Gastroesophageal sphincter (tissue), 3 donors: Measurements from ENCODE around the gene TBC1D20.

Experiments
- CTCF ChIP-seq, 4 experiments: fragments of 200-600 bp in 2 of 4; fragments of 450-650 bp in 2 of 4; sonication (generic) in 1 of 4; IDR thresholded peaks; one replicate each; pipeline ENCODE4 v1.5.1; 2017 to 2019; ENCODE audit warnings: antibody characterized with exemption in 4 of 4, mild to moderate bottlenecking in 2 of 4, moderate library complexity in 2 of 4
- POLR2A ChIP-seq, 2 donors: fragments of 450-650 bp; IDR thresholded peaks; one replicate each; pipeline ENCODE4 v1.6.1; 2017; ENCODE audit warnings: antibody characterized with exemption in 2 of 2, mild to moderate bottlenecking in 2 of 2, moderate library complexity in 1 of 2
- POLR2AphosphoS5 ChIP-seq: sonication (generic); formaldehyde crosslinking; IDR thresholded peaks from one replicate; pipeline ENCODE4 v1.6.1; 2017; ENCODE audit warnings: antibody characterized with exemption

DNA sequence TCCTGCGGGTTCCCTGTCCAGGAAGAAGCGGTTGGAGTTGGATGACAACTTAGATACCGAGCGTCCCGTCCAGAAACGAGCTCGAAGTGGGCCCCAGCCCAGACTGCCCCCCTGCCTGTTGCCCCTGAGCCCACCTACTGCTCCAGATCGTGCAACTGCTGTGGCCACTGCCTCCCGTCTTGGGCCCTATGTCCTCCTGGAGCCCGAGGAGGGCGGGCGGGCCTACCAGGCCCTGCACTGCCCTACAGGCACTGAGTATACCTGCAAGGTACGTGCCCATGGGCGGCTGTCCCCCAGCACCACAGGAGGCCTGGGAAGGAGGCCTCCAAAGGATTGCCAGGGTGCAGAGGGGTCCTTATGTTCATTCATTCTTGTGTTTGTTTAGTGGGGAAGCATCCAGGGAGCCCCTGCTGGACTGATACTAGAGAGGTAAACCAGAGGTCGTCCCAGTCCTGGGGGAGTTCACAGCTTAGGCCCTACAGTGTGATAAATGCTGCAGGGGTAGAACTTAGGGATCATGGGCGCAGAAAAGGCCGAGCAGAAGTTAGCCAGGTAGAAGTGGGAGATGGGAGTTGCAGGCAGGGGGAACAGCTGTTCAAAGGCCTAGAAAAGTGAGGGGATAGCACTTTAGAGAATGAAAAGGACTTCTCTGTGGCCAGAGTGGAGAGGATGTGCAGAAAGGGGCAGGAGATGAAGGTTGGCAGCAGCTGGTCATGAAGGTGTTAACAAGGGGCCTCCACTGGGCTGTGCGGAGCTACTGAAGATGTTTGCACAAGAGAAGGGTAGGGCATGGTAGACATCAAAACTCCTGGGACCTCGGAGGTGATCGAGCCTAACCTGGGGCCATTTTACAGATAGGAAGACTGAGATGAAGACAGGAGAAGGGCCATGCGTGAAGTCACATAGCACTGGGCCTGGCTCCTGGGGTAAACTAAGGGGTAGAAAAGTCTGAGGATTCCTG lies 74.0 kb downstream of the TBC1D20 start:
- TF ChIP-seq CTCF (IDR thresholded peaks at IDR 0.05): no peak
- no peak for TF ChIP-seq POLR2A (IDR thresholded peaks at IDR 0.05)
- no peak for TF ChIP-seq POLR2AphosphoS5
